Muscle of leg (tissue), 11 donors: ENCODE data around the gene CCSER1. TPM values are rescaled to one million over a fixed set of nuclear protein-coding genes. Genes with fewer than 3 reads are reported as not detected.

Experiments
- DNase-seq: peaks from one replicate; pipeline ENCODE4 v3.0.0; 2013
- H3K27ac ChIP-seq: one replicate; pipeline ENCODE4 v1.5.1; 2013; ENCODE audit warnings: mild to moderate bottlenecking, low read length, control low read depth
- H3K27me3 ChIP-seq: one replicate; pipeline ENCODE4 v1.6.1; 2013; ENCODE audit warnings: low read length; ENCODE audit not compliant: control insufficient read depth, insufficient read depth
- H3K36me3 ChIP-seq: one replicate; pipeline ENCODE4 v1.6.1; 2013; ENCODE audit warnings: low read length; ENCODE audit not compliant: control insufficient read depth, insufficient read depth
- H3K4me1 ChIP-seq: one replicate; pipeline ENCODE4 v1.6.1; 2013; ENCODE audit warnings: low read length; ENCODE audit not compliant: control insufficient read depth, insufficient read depth
- H3K4me3 ChIP-seq: one replicate; pipeline ENCODE4 v1.5.1; 2013; ENCODE audit warnings: low read length, control low read depth
- H3K9me3 ChIP-seq: replicated peaks from 2 replicates; pipeline ENCODE4 v1.6.1; 2013; ENCODE audit warnings: low read depth, low read length; ENCODE audit not compliant: control insufficient read depth
- WGBS: methylation state at CpG from one replicate; pipeline ENCODE4 v1.1.5; 2013; ENCODE audit warnings: missing lambda C conversion rate; ENCODE audit not compliant: insufficient coverage; 5-methylcytosine and 5-hydroxymethylcytosine counted together
- polyA plus RNA-seq, 8 donors: library from polyadenylated mRNA; unstranded; fragments of 120-200 nt; gene quantifications; one replicate each; pipeline versions ENCODE4 v1.2.1 to v1.2.3, GENCODE V29; 2013; ENCODE audit warnings: inconsistent platforms in 1 of 8, low replicate concordance in 1 of 8; ENCODE audit not compliant: insufficient read length in 8 of 8, insufficient read depth in 1 of 8
- total RNA-seq: library from RNA; stranded (reverse); fragments of 120-200 nt; gene quantifications from one replicate; pipeline ENCODE4 v1.2.4, GENCODE V29; 2013

The CCSER1 gene
- total and polyA plus RNA-seq, 9 donors = 0.26 to 1.2 (median 0.41) TPM

DNA sequence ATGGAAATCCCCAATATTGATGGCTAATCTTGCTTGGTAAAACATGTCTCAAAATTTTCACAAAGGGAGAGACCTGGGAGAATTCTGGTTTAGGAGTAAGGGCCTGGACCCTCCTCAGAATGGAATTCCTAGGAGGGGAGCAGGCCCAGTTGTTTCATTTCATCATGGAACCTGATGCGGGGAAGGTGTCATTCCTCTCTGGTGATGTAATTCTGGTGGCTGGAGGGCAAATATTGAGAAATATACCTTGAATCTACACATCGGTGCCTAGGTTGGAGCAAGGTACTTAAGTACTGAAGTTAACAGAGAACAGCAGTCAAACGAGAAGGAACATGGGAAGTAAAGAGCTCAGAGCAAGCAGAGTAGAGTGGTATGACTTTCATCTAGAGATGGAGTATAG lies 23.2 kb upstream of the CCSER1 start:
- no peak for DNase-seq

DNA sequence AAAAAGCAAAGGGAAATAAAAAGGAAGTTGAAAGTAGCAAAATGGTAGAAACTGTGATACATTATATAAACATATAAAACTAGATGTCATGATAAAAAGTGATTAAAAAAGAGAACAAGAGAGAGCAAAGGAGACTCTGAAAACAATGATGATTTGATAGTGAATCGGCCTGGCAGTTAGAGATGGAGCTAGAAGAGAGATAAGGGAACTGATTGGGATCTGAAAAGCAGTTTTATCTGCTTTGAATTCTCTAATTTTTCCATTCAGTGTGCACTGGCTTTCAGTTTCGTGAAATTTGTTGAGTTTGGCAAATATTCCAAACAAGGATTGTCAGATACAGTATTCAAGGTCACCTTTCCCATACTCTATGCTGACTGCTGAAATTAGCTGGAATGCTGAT lies 21.9 kb upstream of the CCSER1 start:
- no peak overlapping the region for H3K4me3 ChIP-seq
- no peak for DNase-seq
- no peaks in the 10 kb centered on the region for H3K9me3 ChIP-seq
- no peaks in the 10 kb centered on the region for H3K27me3 ChIP-seq
- H3K27ac ChIP-seq = no peak overlapping the region
- 78% methylated on average over 1 of the region's 2 CpGs for WGBS
- no peaks in the 10 kb centered on the region for H3K36me3 ChIP-seq
- no peaks in the 10 kb centered on the region for H3K4me1 ChIP-seq

More for the DNA sequence above, 23.2 kb upstream of the CCSER1 start:
- H3K36me3 ChIP-seq = no peaks in the 10 kb centered on the region
- no peak overlapping the region for H3K4me3 ChIP-seq
- H3K27me3 ChIP-seq = no peaks in the 10 kb centered on the region
- WGBS = no CpG with 5 or more reads among the region's 3 CpGs
- H3K4me1 ChIP-seq = no peaks in the 10 kb centered on the region
- H3K27ac ChIP-seq = no peak overlapping the region
- no peaks in the 10 kb centered on the region for H3K9me3 ChIP-seq

DNA sequence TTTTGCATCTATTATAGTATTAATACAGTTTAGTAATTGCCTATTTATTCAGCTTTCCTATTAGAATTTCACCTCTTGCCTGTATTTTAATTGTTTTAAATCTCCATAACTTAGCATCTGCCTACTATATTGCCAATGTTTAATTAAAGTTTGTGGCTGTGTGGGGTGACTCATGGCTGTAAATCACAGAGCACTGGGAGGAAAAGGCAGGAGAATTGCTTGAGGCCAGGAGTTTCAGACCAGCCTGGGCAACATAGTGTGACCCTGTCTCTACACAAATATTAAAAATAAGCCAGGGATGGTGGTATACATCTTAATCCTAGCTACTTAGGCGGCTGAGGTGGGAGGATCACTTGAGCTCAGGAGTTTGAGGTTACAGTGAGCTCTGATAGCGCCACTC lies 14.5 kb upstream of the CCSER1 start:
- no CpG with 5 or more reads among the region's 2 CpGs for WGBS
- Histone ChIP-seq H3K9me3 (no peaks in the 10 kb centered on the region), H3K4me1 (no peaks in the 10 kb centered on the region), H3K4me3 (no peak overlapping the region), H3K27me3 (no peaks in the 10 kb centered on the region), H3K27ac (no peak overlapping the region), H3K36me3 (no peaks in the 10 kb centered on the region)
- DNase-seq = no peak

DNA sequence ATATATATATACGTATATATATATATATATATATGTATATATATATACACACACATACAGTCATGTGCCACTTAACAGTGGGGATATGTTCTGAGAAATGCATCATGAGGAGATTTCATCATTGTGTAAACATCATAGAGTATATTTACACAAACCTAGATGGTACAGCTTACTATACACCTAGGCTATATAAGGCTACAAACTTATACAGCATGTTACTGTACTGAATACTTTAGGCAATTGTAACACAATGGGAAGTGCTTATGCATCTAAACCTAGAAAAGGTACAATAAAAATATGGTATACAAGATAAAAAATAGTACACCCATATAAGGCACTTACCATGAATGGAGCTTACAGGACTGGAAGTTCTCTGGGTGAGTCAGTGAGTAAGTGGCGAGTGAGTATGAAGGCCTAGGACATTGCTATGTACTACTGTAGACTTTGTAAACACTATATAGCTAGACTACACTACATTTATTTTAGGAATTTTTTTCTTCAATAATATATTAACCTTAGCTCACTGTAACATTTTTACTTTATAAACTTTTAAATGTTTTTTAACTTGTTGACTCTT lies 13.2 kb upstream of the CCSER1 start:
- Histone ChIP-seq H3K4me3 (no peak overlapping the region), H3K4me1 (no peaks in the 10 kb centered on the region), H3K27ac (no peak overlapping the region), H3K27me3 (no peaks in the 10 kb centered on the region), H3K9me3 (no peaks in the 10 kb centered on the region), H3K36me3 (no peaks in the 10 kb centered on the region)
- no CpG with 5 or more reads among the region's 2 CpGs for WGBS
- DNase-seq = no peak

DNA sequence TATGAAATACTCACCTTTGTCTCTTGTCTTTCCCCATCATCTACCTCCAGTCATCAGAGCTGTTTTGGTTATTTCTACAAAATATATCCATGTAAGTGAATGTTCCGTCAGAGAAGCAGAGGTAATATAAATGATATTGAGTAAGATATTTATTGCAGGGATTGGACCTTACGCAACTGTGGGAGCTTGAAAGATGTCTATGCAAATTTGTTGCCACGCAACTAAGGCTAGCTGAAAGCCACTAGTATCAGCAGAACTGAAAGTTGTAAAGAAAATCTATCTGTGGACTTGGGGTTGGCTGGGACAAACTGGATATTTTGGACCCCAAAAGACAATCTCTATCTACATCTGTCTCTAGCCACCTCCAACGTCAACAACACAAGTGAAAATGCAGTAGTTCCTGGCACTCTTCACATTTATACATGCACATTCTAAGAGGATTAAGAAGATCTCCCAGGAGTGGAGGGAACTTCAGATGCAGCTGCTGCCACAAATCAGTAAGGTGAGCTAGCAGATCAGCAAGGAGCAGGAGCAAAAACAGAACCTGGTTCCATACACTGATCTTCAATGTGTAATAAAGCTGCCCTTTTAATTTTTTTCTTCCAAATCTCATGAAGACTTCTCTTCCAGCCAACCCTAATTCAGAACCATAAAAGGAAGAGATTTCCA lies 8.5 kb upstream of the CCSER1 start:
- H3K27me3 ChIP-seq = no peaks in the 10 kb centered on the region
- H3K9me3 ChIP-seq = no peaks in the 10 kb centered on the region
- no peak overlapping the region for H3K4me3 ChIP-seq
- H3K27ac ChIP-seq = no peak overlapping the region
- no peaks in the 10 kb centered on the region for H3K4me1 ChIP-seq
- DNase-seq = no peak
- WGBS = 70% methylated on average over 2 of the region's 4 CpGs
- H3K36me3 ChIP-seq = no peaks in the 10 kb centered on the region

DNA sequence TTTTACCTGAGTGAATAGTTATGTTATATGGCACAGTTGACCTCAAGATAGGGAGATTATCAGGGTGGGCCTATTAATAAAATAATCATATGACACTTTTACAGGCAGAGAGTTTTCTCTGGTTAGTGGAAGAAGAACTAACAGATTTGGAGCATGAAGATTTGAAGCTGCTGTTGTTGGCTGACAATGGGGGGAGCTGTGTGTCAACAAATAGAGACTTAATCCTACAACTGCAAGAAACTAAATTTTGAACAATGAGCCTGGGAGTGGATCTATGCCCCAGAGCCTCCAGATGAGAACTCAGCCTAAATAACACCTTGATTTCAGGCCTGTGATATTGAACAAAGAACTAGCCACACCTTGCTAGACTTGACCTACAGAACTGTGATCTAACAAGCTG lies 7.2 kb upstream of the CCSER1 start:
- no peaks in the 10 kb centered on the region for H3K4me1 ChIP-seq
- DNase-seq = no peak
- no peak overlapping the region for H3K4me3 ChIP-seq
- H3K27ac ChIP-seq = no peak overlapping the region
- no peaks in the 10 kb centered on the region for H3K9me3 ChIP-seq
- H3K27me3 ChIP-seq = no peaks in the 10 kb centered on the region
- no peaks in the 10 kb centered on the region for H3K36me3 ChIP-seq

DNA sequence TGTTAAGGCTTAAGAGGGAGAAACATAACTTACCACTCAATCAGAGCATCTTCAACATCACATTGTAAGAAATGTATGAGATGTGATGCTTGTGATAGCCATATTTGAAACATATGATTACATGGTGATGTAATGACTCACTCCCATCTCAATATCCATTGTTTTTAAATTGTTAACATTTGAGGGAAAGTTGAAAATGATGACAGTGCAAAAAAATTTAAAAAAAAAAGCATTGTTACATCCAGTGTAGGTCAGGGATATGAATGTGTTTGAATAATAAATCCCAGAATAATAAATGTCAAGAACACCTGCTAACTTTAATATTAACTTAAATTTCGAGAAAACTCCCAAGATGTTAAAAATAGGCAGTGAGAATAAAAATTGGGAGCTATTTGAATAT lies 6.4 kb upstream of the CCSER1 start:
- no peak overlapping the region for H3K27ac ChIP-seq
- WGBS = no CpG with 5 or more reads among the region's 1 CpG
- no peaks in the 10 kb centered on the region for H3K9me3 ChIP-seq
- no peaks in the 10 kb centered on the region for H3K27me3 ChIP-seq
- no peaks in the 10 kb centered on the region for H3K36me3 ChIP-seq
- H3K4me3 ChIP-seq = no peak overlapping the region
- H3K4me1 ChIP-seq = no peaks in the 10 kb centered on the region
- no peak for DNase-seq

DNA sequence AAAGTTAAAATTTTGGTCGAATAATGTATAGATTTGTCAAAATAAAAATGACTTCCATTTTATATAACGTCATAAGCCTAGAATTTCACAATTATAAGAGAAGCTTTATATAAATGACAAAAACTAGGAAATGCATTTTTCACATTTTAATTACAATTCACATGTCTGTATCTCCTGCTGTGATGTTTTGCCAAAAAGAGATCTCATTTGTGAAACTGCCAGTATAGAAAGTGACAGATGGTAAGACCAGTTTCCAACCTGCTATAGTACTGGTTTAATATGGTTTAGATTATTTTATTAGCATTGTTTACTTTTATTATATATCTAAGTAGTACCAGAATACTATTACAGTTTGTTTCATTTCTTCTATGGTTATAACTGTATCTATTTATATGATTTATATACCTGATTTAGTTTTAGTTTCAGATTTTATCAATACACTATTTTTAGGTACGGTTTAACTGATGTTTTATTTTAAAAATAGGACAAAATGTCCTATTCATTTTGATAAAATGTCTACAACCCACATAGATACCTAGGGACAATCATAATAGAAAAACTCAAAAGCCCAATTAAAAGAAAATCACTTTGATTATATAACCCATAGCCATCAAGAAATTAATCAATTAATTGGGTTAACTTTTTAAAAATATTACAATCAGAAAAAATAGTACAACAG lies 5.4 kb upstream of the CCSER1 start:
- WGBS = no CpG with 5 or more reads among the region's 3 CpGs

DNA sequence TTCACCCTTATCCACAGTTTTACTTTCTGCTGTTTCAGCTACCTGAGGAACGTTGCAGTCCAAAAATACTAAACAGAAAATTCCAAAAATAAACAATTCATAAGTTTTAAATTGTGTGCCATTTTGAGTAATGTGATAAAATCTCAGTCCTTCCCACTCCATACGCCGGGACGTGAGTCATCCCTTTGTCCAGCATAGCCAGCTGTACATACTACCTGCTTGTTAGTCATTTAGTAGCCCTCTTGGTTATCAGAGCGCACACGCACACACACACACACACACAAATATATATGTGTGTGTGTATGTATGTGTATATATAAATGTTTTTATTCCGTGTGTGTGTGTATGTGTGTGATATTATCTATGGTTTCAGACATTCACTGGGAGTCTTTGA lies 4.8 kb upstream of the CCSER1 start:
- Histone ChIP-seq H3K4me1 (peaks cover under 1% of the 10 kb centered on the region), H3K27me3 (peaks cover 5% of the 10 kb centered on the region), H3K9me3 (no peaks in the 10 kb centered on the region), H3K4me3 (no peak overlapping the region), H3K27ac (no peak overlapping the region), H3K36me3 (no peaks in the 10 kb centered on the region)
- WGBS = no CpG with 5 or more reads among the region's 7 CpGs
- DNase-seq = no peak

More for the DNA sequence above, 5.4 kb upstream of the CCSER1 start:
- DNase-seq = no peak
- Histone ChIP-seq H3K4me1 (no peaks in the 10 kb centered on the region), H3K9me3 (no peaks in the 10 kb centered on the region), H3K27me3 (peaks cover 4% of the 10 kb centered on the region), H3K27ac (no peak overlapping the region), H3K36me3 (no peaks in the 10 kb centered on the region), H3K4me3 (no peak overlapping the region)

DNA sequence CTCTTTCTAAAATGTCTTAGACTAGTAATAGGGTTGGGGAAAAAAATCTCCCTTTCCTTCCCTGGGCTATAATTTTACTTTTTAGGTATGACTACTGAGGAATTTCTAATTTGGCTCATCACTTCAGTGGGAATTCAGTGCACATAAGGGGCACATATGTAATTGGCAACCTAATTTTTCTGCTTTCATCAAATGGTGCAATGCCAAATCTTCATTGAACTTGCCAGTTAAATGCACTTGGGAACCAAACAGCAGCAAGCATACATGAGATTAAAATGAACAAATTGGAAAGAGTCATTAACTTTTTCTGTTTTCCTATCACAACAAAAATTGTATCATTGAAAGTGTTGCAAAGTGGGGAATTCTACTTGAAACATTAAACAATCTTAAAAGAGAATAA lies 2.9 kb upstream of the CCSER1 start:
- no peak for DNase-seq
- Histone ChIP-seq H3K27me3 (peaks cover 12% of the 10 kb centered on the region), H3K4me3 (no peak overlapping the region), H3K36me3 (no peaks in the 10 kb centered on the region), H3K9me3 (no peaks in the 10 kb centered on the region), H3K4me1 (peaks cover 5% of the 10 kb centered on the region), H3K27ac (no peak overlapping the region)
